LNCAP (cell line): Measurements from ENCODE around the gene TM9SF4.

Experiments used
- TF ChIP-seq, protein P1 (sequence below): fragments of 450-650 bp; IDR thresholded peaks from 2 replicates; pipeline ENCODE4 v1.5.1; 2017; ENCODE audit warnings: mild to moderate bottlenecking

TM9SF4 gene

DNA sequence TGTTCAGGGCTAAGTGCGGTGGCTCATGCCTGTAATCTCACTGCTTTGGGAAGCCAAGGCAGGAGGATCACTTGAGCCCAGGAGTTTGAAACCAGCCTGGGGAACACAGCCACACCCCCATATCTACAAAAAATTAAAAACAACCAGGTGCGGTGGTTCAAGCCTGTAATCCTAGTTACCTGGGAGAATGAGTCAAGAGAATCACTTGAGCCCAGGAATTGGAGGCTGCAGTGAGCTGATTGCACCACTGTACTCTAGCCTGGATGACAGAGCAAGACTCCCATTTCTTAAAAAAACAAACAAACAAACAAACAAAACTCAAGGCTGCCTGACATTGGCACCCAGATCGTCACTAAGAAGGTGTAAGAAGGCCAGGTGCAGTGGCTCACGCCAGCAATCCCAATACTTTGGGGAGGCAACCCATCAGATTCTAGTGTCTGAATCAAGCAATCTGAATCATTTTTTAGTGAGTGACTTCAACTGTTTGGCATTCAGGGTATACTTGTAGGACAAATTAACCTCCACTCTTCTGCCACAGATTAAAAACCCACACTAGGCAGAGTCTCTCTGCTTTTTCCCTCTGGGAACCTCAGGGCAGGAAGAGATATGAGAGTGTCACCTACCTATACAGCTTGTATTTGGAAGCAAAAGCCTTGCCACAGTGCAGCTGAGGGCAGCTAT is 91.9 kb downstream of the TM9SF4 start:
- TF ChIP-seq, protein P1, sequence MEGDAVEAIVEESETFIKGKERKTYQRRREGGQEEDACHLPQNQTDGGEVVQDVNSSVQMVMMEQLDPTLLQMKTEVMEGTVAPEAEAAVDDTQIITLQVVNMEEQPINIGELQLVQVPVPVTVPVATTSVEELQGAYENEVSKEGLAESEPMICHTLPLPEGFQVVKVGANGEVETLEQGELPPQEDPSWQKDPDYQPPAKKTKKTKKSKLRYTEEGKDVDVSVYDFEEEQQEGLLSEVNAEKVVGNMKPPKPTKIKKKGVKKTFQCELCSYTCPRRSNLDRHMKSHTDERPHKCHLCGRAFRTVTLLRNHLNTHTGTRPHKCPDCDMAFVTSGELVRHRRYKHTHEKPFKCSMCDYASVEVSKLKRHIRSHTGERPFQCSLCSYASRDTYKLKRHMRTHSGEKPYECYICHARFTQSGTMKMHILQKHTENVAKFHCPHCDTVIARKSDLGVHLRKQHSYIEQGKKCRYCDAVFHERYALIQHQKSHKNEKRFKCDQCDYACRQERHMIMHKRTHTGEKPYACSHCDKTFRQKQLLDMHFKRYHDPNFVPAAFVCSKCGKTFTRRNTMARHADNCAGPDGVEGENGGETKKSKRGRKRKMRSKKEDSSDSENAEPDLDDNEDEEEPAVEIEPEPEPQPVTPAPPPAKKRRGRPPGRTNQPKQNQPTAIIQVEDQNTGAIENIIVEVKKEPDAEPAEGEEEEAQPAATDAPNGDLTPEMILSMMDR = no peak

DNA sequence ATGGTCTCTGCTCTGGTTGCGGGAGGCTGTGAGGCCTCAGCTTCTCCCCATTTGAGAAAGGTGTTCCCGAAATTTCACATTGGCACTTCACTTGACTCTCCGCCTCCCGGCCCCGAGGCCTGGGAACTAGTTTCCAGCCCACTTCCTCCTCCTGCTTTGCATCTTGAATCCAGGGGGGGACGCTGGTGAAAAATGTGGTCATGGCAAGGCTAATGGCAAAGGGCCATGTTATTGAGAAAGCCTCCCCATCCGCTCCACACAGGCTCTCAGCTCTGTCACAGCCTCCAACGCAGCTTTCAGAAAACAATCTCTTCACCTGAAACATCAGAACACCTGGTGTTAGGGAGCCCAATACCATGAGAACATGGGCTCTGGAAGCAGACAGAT is 92.5 kb downstream of the TM9SF4 start:
- TF ChIP-seq, protein P1 = no peak

DNA sequence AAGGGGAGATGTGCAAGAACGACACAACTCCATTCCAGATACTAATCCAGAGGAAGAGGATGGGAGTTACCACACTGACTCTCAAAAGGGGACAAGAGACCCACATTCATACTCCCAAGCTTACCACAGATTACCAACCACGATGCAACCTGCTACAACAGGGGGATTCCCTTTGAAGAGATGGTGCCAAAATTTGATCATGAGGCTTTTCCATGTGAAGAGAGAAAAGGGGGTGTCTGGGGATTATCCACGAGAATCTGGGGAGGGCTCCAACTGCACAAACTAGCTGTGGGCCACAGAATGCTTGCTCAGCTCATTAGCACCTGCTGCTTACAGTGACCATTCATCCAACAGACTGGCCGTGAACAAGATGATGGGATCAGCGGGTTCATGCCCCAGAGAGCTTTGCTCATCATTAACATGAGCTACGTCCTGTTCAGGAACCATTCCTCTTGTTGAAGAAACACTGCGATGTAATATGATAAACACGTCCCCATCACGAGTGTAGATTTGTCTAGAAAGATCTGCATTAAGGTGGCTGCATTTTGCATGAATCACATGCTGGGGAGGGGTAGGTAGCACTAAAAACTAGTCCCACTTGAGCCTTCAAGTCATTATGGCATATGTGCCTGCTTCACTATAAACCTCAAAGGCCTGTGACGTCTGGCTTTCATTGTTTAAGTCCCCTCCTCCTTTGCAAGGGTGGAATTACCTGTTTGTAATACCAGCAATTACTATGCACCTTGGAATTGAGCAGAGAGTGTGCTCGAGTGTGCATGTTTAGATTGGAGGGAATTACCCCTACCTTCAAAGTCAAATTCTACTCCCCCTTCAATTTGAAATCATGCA is 94.1 kb downstream of the TM9SF4 start:
- TF ChIP-seq, protein P1 = no peak

DNA sequence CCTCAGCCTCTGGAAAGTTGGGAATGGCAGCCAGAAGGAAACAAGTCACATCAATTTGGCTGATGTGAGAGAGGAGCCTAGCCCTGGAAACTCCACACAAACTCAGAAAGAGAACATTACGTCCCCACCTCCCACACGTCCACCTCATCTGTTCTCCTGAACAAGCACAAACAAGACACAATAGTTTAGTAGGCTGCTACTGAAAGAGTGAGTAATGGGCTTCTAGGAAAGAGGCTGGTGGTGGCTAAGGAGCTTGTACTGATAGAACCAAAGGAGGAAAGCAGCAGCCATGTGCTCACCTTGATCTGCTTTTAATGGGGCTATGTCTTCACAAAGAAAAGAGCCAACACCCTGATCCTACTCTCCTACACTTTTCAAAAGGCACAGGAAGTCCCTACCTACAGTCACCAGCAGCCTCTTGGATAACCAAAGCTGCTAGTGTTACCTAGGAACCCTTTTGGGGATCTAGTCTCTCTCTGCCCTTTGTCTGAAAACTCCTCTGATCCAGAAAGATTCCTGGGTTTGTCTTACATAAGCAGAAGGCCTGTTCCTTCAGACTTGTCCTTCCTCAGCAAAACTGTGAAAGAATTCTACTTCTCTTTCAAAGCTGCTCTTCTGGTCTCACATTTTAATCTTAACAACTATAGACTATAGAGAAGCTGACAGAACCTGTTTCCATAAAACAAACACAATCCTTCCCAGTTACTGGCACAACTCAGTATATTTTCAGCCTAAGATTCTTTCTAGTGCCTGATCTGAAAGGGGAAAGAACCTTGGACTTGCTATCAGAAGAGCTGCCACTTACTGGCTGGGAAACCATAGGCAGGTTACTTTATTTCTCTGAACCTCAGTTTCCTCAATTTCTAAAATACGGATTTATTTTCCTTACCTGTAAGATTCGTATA is 94.9 kb downstream of the TM9SF4 start:
- TF ChIP-seq, protein P1 = no peak

DNA sequence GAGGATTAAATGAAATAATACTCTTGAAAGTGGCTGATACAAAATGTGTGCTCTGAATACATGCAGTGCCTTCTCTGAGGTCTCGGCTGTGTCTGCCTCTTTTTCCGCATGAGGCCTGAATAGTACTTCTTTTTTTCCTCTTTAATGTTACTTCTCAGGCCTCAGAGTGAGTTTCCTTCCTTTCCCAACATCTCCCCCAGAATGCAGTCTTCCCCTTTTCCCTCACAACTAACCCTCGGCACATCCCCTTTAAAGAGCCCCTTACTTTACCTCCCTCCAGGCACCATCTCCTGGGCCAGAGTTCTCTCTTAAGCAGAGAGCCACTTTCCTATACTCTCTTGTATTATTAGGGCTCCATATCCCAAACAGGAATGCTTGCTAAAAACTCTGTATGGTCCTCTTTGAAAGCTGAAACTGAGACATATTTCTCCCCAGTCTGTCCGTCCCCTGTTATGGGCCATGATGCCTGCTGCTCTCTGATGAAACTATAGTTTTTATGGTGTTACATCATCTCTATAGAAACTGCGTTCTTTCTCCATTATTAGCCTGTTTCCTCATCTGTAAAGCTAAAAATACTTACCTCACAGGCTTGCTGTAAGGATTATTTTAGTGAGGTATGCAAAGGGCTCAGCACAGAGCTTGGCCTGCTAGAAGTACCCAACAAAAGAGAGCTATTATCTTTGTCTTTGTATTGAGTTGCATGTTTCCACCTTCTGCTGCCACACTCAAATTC is 95.8 kb downstream of the TM9SF4 start:
- TF ChIP-seq, protein P1 = no peak

DNA sequence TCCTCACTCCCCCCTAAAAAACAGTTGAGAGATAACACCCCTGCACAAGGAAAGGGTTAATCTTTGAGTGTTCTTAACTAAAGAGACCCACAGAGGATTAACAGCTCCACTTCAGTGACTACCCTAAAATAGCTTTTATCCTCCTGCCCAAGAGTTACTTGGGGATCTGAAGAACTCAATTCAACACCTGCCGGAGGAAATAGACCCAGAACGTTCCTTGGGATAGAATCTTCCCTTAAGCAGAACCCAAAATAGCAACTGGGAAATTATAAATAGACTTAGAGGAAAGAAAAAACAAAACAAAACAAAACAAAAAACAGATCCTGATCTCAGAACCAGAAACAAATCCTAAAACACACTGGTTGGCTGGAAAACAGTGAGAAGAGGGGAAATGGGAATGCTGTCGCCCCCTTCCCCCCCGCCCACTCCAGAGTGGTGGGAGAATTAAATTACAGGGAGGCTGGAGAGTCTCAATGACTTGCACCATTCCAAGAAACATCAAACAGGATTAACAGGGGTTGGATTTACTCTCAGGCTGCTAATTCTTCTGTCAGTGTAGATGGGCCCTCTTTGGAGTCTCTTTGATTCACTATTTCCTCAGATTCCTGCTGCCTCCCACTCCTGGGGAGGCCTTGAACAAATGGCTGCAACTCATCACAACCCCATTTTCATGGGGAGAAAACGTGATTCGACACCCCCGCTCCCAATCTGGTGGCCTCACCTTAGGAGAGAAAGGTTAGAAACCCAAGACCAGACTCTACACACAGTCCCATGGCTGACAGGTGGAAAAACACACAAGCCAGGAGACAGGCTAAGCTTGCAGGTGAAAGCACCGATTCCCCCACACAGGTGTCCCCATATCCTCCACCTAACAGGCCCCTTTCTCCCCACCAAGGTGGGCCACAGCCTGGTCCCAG is 96.6 kb downstream of the TM9SF4 start:
- TF ChIP-seq, protein P1 = no peak
